SH-SY5Y (cell line): Measurements from ENCODE around the gene BRME1.

Experiments used
- GATA2 ChIP-seq: IDR thresholded peaks from 2 replicates; pipeline ENCODE4 v1.6.1; 2011; ENCODE audit warnings: mild to moderate bottlenecking, low read depth, low read length
- GATA3 ChIP-seq: IDR thresholded peaks from 2 replicates; pipeline ENCODE4 v1.6.1; 2011; ENCODE audit warnings: low read depth, mild to moderate bottlenecking, low read length, moderate library complexity

GRCh38 chr19:13926715-13927114 lies 20.8 kb upstream of the BRME1 start:
- no peak for TF ChIP-seq GATA3
- TF ChIP-seq GATA2: no peak
